A673 (cell line): ENCODE results near the gene COMMD6.

Source experiments
- CTCF ChIP-seq: fragments of 300-800, 200-600 bp; sonication (generic); conservative IDR thresholded peaks from 2 replicates; pipeline ENCODE4 v1.5.1; 2017; ENCODE audit warnings: low read depth, mild to moderate bottlenecking, antibody characterized with exemption, low read length, moderate library complexity, mixed read lengths
- EZH2 ChIP-seq: fragments of 200-600 bp; sonication (generic); IDR thresholded peaks from 2 replicates; pipeline ENCODE4 v1.6.1; 2017; ENCODE audit warnings: borderline replicate concordance, low read depth, mild to moderate bottlenecking, mixed read lengths, antibody characterized with exemption, low read length; ENCODE audit not compliant: poor library complexity, severe bottlenecking

- TF ChIP-seq CTCF = no peak
- no peak for TF ChIP-seq EZH2
Measured at GRCh38 chr13:75558145-75558840, 20.7 kb upstream of the COMMD6 start.
